Kidney epithelial cell (primary cell): ENCODE results near the gene SPATA22. TPM values are rescaled to one million over a fixed set of nuclear protein-coding genes. Genes with fewer than 3 reads are reported as not detected.
"Not testable (repeated sequence)": the region's sequence is repeated elsewhere in the genome, so short reads cannot be mapped to it uniquely, and the experiment has no call there.

Experiments used
- DNase-seq: peaks from one replicate; pipeline ENCODE4 v3.0.0-alpha.2; 2010; ENCODE audit warnings: low read depth
- H3K27me3 ChIP-seq: 2 replicates; pipeline ENCODE4 v1.6.0; 2011; ENCODE audit warnings: low read length; ENCODE audit not compliant: control insufficient read depth, insufficient read depth
- H3K36me3 ChIP-seq: 2 replicates; pipeline ENCODE4 v1.5.1; 2011; ENCODE audit warnings: low read length; ENCODE audit not compliant: control insufficient read depth, insufficient read depth
- H3K4me3 ChIP-seq: 2 replicates; pipeline ENCODE4 v1.5.1; 2011; ENCODE audit warnings: low read depth, mild to moderate bottlenecking, control low read depth, low read length
- total RNA-seq: library from RNA; depleted of rRNA; stranded (reverse); fragments of >200 nt; gene quantifications from 2 replicates; pipeline ENCODE4 v1.2.3, GENCODE V29; 2015
- TF ChIP-seq, protein P1 (sequence below): IDR thresholded peaks from 2 replicates; pipeline ENCODE4 v1.5.1; 2011; ENCODE audit warnings: mild to moderate bottlenecking, moderate library complexity, low read length, control low read depth, inconsistent platforms; ENCODE audit not compliant: insufficient read depth, poor library complexity, severe bottlenecking

Gene SPATA22
- total RNA-seq, 1 donor from 2014 or later, result not detected

- no peak for DNase-seq
- TF ChIP-seq, protein P1, sequence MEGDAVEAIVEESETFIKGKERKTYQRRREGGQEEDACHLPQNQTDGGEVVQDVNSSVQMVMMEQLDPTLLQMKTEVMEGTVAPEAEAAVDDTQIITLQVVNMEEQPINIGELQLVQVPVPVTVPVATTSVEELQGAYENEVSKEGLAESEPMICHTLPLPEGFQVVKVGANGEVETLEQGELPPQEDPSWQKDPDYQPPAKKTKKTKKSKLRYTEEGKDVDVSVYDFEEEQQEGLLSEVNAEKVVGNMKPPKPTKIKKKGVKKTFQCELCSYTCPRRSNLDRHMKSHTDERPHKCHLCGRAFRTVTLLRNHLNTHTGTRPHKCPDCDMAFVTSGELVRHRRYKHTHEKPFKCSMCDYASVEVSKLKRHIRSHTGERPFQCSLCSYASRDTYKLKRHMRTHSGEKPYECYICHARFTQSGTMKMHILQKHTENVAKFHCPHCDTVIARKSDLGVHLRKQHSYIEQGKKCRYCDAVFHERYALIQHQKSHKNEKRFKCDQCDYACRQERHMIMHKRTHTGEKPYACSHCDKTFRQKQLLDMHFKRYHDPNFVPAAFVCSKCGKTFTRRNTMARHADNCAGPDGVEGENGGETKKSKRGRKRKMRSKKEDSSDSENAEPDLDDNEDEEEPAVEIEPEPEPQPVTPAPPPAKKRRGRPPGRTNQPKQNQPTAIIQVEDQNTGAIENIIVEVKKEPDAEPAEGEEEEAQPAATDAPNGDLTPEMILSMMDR, result no peak
- Histone ChIP-seq H3K27me3 (no peaks in the 10 kb centered on the region), H3K4me3 (no peak overlapping the region), H3K36me3 (no peaks in the 10 kb centered on the region)
These were observed 53.4 kb downstream of the SPATA22 start for GRCh38 chr17:3418222-3418621.

- H3K4me3 ChIP-seq, result no peak overlapping the region
These were observed 56.0 kb downstream of the SPATA22 start for GRCh38 chr17:3415610-3416009.

GRCh38 chr17:3412216-3412615 lies 59.4 kb downstream of the SPATA22 start:
- H3K27me3 ChIP-seq, H3K36me3 ChIP-seq, DNase-seq, H3K4me3 ChIP-seq: not testable (repeated sequence)

More at GRCh38 chr17:3415610-3416009, 56.0 kb downstream of the SPATA22 start:
- TF ChIP-seq, protein P1, result no peak
- no peaks in the 10 kb centered on the region for H3K36me3 ChIP-seq
- no peak for DNase-seq
- no peaks in the 10 kb centered on the region for H3K27me3 ChIP-seq

DNA sequence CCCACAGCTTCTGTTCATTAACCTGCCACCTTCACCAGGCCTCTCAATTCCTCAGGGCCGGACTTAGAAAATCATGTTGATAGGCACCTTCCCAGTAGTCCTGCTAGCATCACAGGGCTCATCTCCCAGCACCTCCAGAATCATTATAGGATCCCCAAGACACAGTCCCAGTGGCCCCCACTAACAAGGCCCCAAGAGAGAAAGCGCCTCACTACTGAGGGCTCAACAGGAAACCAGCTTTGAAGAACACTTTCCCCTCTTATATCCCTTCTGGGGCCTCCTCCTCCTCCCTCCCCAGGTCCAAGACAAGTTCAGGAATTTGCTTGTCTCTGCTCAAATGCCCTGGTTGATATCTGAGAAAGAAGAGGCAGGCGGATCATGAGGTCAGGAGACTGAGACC lies 60.5 kb downstream of the SPATA22 start, which contains the start of gene OR3A3:
OR3A3 (plus strand) TSS at position 301 of the 400 bp plus-strand sequence.
- TF ChIP-seq, protein P1, result no peak
- no peak within 1 kb of the TSS for H3K4me3 ChIP-seq
- H3K36me3 ChIP-seq, result no peaks in the 10 kb centered on the region
- no peaks in the 10 kb centered on the region for H3K27me3 ChIP-seq
- no peak for DNase-seq

GRCh38 chr17:3403856-3404255 lies 67.8 kb downstream of the SPATA22 start:
- H3K4me3 ChIP-seq, DNase-seq, H3K36me3 ChIP-seq, H3K27me3 ChIP-seq: not testable (repeated sequence)

GRCh38 chr17:3401786-3402185 lies 69.8 kb downstream of the SPATA22 start:
- Histone ChIP-seq H3K27me3 (no peaks in the 10 kb centered on the region), H3K36me3 (no peaks in the 10 kb centered on the region), H3K4me3 (no peak overlapping the region)
- no peak for DNase-seq
- TF ChIP-seq, protein P1, result no peak

GRCh38 chr17:3400055-3400454 lies 71.6 kb downstream of the SPATA22 start:
- no peak for DNase-seq
- Histone ChIP-seq H3K4me3 (no peak overlapping the region), H3K36me3 (no peaks in the 10 kb centered on the region), H3K27me3 (no peaks in the 10 kb centered on the region)
- TF ChIP-seq, protein P1, result no peak
